NCI-H2029 treated with DMSO at 0.1 percent for 48 hours (cell line): ENCODE data around the gene CEP128.

Source experiments
- DNase-seq: peaks from one replicate; lab custom pipeline; 2025; lab: John Stamatoyannopoulos, UW

CEP128 gene

DNA sequence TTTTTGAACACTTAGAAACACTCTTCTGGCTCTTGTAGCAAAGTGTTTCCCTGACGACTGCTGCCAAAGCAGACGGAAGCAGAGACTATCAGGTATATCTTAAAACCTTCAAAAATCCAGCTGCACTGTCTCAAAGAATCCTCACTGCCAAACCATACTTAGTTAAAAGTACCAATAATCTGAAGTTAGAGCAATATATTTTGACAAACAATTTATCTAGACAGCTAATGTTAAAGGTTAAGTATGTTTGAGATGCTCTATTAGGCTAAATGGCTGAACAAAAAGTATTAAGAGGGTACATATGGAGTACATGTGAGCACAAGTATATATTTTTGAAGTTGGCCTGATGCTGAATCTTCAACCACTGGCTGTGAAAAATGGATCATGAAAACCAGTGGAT is 398.3 kb downstream of the CEP128 start:
- DNase-seq = no peak

DNA sequence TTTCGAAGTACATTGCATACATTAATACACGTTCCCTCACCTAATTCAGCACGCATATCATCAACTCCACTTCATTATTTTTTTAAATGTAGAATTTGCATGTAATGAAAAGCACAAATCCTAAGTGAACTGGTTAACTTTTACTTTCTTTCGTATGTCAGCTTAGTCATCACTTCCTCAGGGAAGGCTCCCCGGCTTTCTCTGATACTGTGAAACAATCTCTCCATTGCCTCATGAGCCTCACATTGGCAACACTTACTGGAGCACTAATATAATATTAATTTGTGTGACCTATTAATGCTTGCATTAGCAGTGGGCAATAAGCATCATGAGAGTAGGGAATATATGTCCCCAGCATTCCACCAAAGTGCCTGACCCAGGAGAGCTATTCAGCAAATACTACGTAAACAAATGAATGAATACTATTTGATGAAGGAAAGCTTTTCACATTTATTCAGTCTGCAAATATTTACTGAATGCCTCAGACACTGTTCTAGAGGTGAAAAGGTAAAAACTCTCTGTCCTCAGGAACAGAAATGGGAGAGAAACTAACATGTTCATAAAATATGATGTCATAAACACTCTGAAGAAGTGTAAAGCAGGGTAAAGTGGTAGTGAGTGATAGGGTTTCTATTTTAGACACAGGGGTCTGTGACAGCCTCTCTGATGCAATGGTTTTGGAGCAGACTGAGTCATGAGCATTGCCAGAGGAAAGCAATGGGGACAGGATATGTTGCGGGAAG is 402.7 kb downstream of the CEP128 start:
- DNase-seq = no peak

DNA sequence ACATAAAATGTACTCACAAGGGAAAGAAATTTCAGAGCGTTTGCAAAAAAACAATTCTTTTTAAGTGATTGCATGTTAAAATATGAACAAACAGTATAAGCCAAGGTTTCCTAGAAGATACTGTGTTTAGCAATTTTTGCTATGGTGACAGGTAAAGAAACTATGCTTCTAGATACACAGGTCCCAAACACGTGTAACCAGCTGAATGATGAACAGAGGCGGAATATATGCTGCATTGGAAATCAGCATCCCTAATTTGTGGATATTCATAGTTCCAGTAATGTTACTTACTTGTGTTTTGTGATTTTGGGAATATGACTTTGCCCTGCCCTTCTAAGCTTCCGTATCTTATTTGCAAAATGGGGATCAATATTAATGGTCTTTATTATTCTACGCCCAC is 403.9 kb downstream of the CEP128 start:
- no peak for DNase-seq

DNA sequence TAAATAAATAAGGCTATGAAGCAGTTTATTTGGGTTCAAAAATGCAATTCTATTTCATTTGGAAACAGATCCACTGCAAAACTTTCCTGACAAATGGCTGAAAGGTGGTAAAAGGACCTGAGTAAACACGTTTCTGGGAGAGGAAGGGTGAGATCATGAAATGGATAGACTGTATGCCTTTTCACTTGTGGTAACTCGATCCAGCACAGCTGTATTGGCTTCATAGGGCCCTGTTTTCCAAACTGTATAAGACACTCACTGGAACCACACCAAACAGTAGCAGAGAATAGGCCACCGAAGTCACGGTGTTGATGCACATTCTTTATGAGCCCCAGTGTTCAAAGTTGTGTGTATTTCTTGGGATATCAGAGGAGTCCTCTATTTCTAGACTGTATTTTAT is 405.1 kb downstream of the CEP128 start:
- no peak for DNase-seq

DNA sequence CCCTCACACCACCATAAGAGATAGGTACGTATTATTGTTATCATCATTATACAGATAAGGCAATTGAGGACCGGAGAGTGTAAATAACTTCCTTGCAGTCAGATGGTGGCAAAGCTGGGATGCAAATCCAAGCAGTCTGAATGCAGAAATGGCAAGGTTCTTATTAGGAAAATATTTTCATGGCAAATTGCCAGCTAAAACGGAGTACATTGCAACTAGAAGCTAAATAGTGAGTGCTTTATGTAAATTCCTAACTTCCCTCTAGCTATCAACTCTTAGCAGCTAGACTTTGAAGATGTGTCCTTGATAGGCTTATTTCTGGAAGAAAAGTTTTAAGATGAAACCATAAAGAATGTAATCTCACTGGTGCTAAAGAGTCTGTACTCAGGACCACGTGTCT is 406.4 kb downstream of the CEP128 start:
- DNase-seq = no peak

DNA sequence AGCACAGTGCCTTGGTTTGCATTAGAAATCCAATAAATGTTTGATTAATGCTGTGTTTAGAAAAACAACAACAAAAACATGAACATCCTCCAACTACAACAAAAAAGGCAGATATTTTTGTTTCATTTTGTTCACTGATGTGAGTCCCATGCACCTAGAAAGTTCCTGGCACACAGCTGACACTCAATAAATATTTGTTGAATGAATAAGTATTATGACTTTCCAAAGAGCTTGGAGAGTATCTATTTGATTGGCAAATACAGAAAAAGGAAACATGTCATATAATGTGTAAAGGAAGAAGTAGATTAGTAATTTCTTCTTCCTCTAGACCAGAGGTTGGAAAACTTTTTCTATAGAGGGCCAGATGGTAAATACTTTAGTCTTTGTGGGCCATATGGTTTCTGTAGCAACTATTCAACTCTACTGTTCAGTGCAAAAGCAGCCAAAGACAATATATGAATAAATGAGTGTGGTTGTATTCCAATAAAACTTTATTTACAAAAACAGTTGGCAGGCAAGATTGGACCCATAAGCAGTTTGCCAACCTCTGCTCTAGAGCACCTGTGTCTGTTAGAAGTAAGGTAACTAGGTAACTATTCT is 417.9 kb downstream of the CEP128 start:
- no peak for DNase-seq

DNA sequence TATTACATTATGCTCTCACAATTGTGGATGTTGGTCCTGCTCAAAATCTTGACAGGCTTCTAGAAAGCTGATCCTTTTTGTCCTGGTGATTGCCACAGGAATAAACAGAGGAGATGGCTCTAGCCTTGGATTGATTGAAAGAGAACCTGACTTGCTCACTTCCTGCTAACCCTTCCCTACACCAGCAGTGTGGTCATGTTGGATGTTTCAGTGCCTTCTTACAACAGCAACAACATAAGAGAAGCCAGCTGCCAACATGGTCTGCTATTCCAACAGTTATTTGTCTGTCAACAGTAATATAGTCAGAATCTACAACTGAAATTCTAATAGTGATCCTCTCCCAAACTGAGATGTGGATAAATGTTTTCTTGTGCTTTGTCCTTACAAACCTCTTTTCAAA is 418.6 kb downstream of the CEP128 start:
- DNase-seq = no peak

DNA sequence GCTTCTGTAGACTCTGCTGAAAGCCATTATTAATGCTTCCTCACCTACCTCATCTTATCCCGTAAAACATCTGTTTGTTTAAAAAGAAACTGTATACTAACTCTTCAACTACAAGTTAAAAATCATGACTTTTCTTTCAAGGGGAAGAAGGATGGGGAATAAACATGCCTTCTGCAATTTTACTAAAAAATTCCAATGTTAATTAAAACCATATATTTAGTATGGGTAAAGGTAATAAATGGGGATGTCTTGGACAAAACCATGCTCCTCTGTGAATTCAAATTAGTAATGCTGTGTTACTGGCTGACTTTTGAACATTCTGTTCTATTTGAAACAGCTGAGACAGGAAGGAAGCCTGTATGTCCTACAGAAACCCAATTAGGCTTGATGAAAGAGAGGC is 419.1 kb downstream of the CEP128 start:
- DNase-seq = no peak

DNA sequence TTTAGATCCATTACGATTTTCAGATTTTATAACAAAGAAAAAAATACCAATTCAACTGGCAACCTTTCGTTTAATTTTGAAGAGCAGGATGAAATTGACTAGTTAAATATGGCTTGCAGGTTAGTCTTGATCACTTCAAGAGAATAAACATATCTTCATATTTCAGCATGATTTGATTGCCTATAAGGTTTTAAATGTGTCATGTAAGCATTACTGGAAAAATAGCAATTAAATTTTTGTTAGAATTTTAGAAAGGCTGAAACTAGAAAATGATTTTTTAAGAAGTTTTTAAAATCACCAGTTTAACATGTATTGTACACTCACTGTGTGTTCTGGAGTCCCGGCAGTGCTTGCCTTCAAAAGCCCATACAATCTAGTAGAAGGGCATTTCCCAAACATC is 420.1 kb downstream of the CEP128 start:
- no peak for DNase-seq

DNA sequence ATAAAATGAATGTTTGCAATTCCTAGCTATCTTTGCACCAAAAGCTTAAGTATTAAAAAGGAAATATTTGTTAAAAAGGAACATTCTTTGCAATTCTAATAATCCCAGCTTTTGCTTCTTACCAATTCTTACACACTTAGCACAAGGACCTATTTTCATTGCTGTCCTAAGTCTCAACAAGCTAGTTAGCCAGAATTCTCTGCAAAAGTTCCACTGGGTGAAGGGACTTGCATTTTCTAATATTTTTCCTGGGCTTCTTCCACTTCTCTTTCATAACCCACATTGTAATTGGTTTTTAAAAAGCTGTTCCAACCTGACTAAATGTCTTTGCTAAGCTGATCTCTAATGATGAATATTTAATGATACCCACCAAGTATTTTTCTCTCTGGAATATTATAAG is 422.5 kb downstream of the CEP128 start:
- DNase-seq = no peak

DNA sequence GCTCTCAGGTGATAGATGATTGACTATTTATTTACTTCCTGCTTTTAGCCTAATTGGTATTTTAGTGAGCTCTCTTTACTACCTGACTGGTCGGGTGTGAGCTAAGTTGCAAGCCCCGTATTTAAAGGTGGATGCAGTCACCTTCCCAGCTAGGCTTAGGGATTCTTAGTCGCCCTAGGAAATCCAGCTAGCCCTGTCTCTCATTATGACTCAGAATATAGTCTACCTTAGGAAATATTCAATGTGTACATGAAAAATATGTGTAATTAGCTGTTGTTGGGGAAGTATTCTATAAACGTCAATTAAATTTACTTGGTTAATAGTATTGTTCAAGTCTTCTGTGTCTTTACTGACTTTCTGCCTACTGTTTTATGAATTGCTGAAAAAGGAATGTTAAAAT is 423.4 kb downstream of the CEP128 start:
- no peak for DNase-seq

DNA sequence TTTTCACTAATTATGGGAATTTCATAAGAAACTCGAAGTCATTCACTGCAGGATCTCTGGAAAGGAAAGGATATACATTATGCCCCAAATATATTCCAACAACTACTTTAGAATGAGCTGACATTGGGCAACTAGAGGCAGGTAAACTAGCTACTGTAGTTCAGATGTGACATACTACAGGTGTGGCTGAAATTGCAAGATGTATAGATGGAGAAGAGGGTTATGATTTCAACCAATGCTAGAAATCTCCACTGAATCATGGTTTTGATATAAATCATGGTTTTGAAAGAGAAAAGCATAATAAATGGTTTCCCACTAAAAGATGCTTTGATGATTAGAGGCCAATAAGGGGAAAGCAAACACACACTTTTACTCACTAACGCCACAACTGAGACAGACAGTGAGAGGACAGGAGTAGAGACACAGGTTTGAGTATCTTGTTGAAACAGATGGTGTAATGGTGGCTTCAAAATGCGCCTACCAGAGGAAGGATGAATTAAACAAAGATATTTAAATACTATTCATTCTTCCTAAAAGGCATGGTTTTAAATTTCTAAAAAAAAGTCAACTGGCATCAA is 434.2 kb downstream of the CEP128 start:
- no peak for DNase-seq

DNA sequence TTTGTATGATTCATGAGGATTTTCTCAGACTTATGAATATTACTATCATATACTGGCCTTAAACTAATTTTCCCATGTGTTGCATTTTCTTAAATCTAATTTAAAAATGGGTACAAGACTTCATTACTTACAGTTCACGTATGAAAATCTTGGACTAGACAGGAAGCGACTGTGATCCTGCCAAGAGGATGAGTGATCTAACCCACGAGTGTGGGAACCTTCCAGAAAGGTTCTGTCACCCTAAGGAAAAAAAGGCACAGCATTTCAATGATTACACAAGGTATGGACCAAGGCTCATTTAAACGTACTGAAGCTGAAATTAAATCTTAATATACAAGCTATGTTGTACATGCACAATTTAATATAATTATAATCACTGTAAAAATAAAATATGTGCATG is 436.8 kb downstream of the CEP128 start:
- DNase-seq = no peak

DNA sequence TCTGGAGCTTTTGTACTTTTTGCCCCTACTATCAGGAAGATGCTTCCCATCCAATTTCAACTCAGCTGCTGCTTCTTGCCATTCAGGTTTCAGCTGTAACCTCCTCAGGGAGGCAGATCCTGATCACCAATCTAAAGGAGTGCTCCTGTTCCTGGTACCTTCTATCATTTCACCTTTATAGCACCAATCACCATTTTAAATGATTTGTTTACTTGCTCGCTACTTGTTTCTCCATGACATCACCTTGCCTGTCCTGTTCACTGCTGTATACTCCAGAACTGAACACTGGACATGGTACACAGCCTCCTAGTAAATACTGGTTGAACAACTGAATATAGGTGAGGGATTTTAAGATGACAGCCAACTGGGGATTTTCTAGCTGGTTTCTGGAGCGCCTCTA is 443.0 kb downstream of the CEP128 start:
- no peak for DNase-seq

DNA sequence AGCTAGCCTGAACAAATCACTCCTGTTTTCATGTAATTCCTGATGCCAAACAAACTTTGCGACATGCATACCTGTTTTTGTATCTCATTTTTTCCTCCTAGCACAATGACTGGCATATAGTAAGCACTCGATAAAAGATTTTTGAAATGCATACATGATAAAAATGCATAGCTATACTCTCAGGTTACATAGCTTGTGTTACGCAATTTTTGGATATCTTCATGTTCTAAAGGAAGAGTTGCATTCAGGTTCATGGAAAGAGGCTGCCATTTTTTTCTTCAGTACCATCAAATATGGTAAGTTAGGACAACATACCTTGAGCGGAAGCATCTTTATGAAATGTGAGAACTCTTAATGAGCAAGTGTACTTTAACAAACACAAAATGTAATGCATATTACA is 445.4 kb downstream of the CEP128 start:
- DNase-seq = no peak

DNA sequence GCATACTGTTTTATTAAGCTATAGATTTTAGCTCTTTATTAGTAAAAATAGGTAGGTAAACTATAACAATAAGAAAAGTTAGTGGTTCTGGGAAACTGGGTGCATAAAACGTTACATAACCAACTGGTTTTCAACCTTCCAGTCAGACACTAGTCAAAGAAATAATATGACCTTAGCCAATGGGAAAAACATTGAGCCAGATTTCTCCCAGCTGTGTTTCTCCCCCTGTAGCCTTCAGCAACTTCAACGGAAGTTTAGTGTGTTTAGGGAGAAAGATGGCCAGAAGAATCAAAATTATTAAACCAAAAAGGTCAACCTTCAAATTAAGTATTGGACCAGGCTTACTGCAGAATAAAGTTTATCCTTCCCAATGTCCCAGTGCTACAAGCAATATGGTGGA is 446.8 kb downstream of the CEP128 start:
- no peak for DNase-seq

DNA sequence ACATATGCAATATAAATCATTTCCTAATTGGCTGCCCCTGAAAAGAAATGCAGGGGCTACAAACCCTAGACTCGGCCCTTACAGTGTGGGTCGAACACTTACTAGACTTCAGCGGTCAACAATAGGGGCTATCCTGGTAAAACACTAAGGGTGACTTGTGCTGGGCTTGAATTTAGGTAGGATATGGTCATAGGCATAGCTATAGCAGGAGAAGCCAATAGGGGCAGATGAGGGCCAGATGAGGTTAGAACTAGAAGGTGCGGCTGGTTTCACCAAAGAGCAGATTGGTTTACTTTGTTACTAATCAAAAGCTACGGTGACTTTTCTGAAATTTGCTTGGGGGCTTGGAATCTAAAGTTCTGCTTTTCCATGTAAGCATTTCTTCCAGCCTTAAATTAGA is 447.9 kb downstream of the CEP128 start:
- DNase-seq = no peak

DNA sequence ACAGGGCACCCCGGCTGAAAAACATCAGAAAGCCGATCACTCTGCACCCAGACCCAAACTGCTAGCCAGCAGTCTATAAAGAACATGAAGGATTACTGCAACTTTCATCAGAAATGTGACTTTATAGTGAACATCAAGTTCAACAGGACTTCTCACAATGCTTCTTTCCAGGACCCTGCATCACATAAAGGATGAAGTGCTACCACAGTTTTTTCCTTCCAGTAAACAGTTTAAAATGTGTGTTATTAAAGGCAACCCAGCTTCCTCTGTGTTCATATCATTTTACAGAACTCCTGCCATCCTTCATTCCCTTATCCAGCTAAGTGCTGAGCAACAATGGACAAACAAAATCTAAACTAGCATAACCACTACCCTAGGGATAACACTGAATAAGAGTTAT is 449.9 kb downstream of the CEP128 start:
- DNase-seq = no peak

DNA sequence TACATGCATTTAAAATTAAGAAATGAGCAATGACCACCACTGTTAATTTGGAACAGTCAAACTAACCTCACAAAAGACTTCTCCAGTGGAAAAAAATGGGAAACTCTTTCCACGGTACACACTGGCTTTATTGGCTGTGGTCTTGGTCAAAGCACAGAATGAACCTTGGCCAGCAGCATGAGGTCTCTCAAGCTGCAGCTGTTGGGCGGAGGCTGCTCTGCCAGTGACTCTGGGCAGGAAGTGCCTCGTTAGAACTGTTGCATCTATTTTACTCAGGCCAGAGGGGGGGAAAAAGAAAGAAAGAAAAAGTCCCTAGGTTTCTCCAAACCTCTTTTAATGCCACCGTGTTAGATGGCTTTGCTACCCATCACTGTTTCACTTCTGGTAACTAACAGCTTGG is 450.4 kb downstream of the CEP128 start:
- no peak for DNase-seq

DNA sequence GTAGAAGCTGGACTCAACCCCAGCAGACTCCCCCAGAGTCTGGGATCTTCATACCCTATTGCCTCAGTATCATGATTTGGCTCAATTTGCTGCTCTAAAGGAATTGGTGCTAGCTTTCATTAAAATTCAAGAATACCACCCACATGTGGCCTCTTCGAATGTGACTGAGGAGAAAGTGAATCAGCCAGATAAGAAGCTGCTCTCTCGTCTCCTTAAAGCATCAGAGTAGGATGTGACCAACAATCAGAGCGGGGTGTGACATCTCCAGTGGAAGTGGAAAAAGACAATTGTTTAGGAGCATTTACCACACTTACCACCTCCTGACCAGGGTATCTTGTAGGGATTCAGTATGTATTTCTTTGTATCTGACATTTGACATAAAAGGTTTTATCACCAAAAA is 452.0 kb downstream of the CEP128 start:
- no peak for DNase-seq

DNA sequence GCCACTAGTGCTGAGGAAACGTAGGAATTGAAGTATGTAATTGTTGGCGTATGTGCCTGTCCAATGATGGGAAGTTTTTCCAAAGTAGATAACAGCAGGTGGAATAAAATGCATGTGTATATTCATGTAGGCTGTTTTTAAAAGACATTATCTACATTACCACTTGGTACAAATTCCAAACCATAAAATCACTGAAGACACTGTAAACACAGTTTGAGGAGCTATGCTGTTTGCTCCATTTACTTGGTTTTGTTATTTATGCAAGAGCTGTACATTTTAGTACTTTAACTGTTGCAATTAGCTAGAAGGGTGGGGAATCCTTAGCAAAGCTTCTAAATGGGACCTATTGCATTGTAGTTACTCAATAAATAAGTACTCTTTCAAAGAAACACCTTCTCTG is 455.8 kb downstream of the CEP128 start:
- DNase-seq = no peak

DNA sequence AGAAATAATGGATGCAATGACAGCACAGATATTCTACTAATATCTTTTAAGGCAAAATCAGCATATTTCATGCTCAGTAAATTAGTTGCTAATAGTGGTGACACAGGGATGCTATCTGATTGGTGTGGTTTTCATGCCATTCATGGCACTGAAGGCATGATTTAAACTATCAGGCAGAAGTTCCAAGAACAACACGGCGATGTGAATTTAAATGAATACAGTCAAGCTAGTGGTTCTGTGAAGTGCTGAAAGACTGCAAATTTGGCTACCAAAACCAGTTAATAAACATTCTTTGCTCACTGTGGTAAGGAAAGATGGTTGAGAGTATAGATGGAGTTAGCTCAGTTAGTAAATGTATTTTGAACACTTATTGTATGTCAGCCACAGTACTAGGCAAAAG is 458.2 kb downstream of the CEP128 start:
- no peak for DNase-seq

DNA sequence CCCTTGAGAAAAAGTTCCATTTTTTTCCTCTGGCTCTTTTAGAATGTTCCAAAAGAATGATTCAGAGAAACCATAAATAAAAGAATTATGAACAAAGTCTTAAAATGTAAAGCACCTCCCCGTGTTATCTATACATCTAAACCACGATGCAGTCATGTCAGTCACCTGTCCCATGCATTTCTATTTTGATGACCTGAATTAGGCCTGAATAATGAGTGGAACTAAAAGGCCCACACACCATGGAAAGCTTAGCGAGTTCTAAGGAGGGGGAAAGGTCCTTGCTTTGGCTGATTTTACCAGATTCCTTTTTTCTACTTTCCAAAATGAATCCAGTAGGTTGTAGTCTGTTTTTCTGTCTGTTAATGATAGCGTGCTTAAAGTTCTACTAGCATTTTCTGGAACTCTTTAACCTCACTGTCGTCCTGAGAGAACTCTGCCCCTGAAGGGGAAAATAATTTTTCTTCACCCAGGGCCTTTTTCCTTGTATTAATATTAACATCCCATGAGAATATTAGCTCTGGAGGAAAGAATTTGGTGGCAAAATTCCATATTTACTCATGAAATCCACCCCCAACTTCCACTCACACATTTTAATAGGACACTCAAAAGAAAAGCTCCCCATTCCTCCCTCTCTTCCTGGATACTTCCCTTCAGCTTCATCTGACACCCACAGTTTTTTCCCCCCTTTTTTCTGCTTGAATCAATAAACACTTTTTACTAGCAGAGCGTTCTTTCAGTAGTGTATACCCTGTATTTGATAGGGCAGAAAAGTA is 464.0 kb downstream of the CEP128 start:
- DNase-seq = no peak
